Liver (tissue), 3 donors: Measurements from ENCODE around the gene NUDT4.
"Not testable (repeated sequence)": the region's sequence is repeated elsewhere in the genome, so short reads cannot be mapped to it uniquely, and the experiment has no call there.

Source experiments
- CTCF ChIP-seq: fragments of 150-350 bp; IDR thresholded peaks from 2 replicates; pipeline ENCODE4 v1.5.1; 2017; ENCODE audit warnings: improper control_type of control experiment, low read depth, low read length; ENCODE audit not compliant: missing input control
- EGR1 ChIP-seq, 2 donors: IDR thresholded peaks; 2 replicates each; pipeline ENCODE4 v1.6.1; 2016 to 2018; ENCODE audit warnings: antibody characterized with exemption in 2 of 2, low read depth in 2 of 2
- FOXA1 ChIP-seq: IDR thresholded peaks from 2 replicates; pipeline ENCODE4 v1.6.1; 2016; ENCODE audit warnings: antibody characterized with exemption
- GABPA ChIP-seq, 2 donors: IDR thresholded peaks in 1 of 2; conservative IDR thresholded peaks in 1 of 2; 2 replicates each; pipeline ENCODE4 v1.6.1; 2016; ENCODE audit warnings: antibody characterized with exemption in 2 of 2, mild to moderate bottlenecking in 1 of 2, moderate library complexity in 1 of 2
- HNF4G ChIP-seq: IDR thresholded peaks from 2 replicates; pipeline ENCODE4 v1.6.1; 2016; ENCODE audit warnings: antibody characterized with exemption
- JUND ChIP-seq, 2 donors: IDR thresholded peaks; 2 replicates each; pipeline ENCODE4 v1.6.1; 2016; ENCODE audit warnings: antibody characterized with exemption in 2 of 2
- REST ChIP-seq: IDR thresholded peaks from 2 replicates; pipeline ENCODE4 v1.6.1; 2016; ENCODE audit warnings: antibody characterized with exemption, mild to moderate bottlenecking
- donor health status: healthy.
- donor health status: healthy.

- TF ChIP-seq HNF4G; CTCF; EGR1 (IDR thresholded peaks at IDR 0.05; ENCODE audit: low read depth in 2 of 2); FOXA1; GABPA (IDR thresholded peaks at IDR 0.05 in 1 of 2, conservative IDR thresholded peaks at IDR 0.05 in 1 of 2); REST; JUND (IDR thresholded peaks at IDR 0.05): not testable (repeated sequence)
These were observed 21.6 kb downstream of the NUDT4 start for GRCh38 chr12:93399183-93399863.
